HEK293 (cell line): Measurements from ENCODE around the gene SH3RF3.

Experiments
- HOXD13 ChIP-seq: sonication (generic); formaldehyde crosslinking; IDR thresholded peaks from 2 replicates; pipeline ENCODE4 v1.8.0; 2022; ENCODE audit warnings: missing genetic modification reagents, borderline replicate concordance
- SP2 ChIP-seq: fragments of 450-650 bp; formaldehyde crosslinking; IDR thresholded peaks from 2 replicates; pipeline ENCODE4 v1.5.1; 2016; ENCODE audit warnings: missing biosample characterization, missing genetic modification characterization
- YY1 ChIP-seq: fragments of 450-650 bp; formaldehyde crosslinking; IDR thresholded peaks from 2 replicates; pipeline ENCODE4 v1.5.1; 2018; ENCODE audit warnings: missing biosample characterization, missing genetic modification characterization
- YY2 ChIP-seq: fragments of 450-650 bp; formaldehyde crosslinking; IDR thresholded peaks from 2 replicates; pipeline ENCODE4 v1.5.1; 2016; ENCODE audit warnings: missing biosample characterization, missing genetic modification characterization
- ZBTB1 ChIP-seq: fragments of 450-650 bp; formaldehyde crosslinking; IDR thresholded peaks from 2 replicates; pipeline ENCODE4 v1.5.1; 2016; ENCODE audit warnings: missing biosample characterization, missing genetic modification characterization
- ZNF18 ChIP-seq: fragments of 450-650 bp; formaldehyde crosslinking; IDR thresholded peaks from 2 replicates; pipeline ENCODE4 v1.5.1; 2016; ENCODE audit warnings: missing biosample characterization, missing genetic modification characterization
- TF ChIP-seq, protein P1 (sequence below): fragments of 450-650 bp; formaldehyde crosslinking; IDR thresholded peaks from 2 replicates; pipeline ENCODE4 v1.5.1; 2016; ENCODE audit warnings: missing biosample characterization, missing genetic modification characterization

DNA sequence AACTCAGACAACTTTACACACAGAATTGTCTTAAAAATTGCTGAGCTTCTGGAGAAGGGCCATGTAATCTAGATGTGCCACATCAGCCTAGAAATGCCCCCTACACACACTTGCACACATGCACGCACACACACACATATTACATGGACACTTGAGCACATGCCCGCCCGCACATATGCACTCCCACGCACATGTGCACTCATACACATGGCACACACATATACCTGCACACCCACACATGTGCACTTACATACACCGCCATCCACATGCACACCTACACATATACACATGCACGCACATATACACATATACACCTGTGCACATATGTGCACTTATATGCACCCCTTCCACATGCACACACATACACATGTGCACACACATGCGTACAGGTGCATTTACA, 271.1 kb downstream of the SH3RF3 start:
- TF ChIP-seq ZNF18 (tag by site-specific recombination) (no peak), HOXD13 (CRISPR knock-in tag) (no peak), YY2 (tag by site-specific recombination) (no peak), ZBTB1 (no peak), YY1 (tag by site-specific recombination) (no peak), SP2 (no peak)
- TF ChIP-seq, protein P1, sequence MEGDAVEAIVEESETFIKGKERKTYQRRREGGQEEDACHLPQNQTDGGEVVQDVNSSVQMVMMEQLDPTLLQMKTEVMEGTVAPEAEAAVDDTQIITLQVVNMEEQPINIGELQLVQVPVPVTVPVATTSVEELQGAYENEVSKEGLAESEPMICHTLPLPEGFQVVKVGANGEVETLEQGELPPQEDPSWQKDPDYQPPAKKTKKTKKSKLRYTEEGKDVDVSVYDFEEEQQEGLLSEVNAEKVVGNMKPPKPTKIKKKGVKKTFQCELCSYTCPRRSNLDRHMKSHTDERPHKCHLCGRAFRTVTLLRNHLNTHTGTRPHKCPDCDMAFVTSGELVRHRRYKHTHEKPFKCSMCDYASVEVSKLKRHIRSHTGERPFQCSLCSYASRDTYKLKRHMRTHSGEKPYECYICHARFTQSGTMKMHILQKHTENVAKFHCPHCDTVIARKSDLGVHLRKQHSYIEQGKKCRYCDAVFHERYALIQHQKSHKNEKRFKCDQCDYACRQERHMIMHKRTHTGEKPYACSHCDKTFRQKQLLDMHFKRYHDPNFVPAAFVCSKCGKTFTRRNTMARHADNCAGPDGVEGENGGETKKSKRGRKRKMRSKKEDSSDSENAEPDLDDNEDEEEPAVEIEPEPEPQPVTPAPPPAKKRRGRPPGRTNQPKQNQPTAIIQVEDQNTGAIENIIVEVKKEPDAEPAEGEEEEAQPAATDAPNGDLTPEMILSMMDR (tag by site-specific recombination), result no peak
